GM13977 (cell line): ENCODE results near the gene BUD23.

Experiments used
- DNase-seq: peaks from one replicate; pipeline ENCODE4 v3.0.0; 2012; ENCODE audit warnings: low spot score
- in situ Hi-C: fragments of 300-500 bp; cut with MboI; formaldehyde crosslinking; loops from one replicate; pipeline ENCODE4 v1.12.0; 2022; ENCODE audit warnings: low sequenced_read_pairs, low pct_unique_long_range_greater_than_20kb, mixed read lengths, inconsistent platforms; ENCODE audit not compliant: unreplicated experiment
- TF ChIP-seq, protein P1 (sequence below): IDR thresholded peaks from 2 replicates; pipeline ENCODE4 v1.5.1; 2012; ENCODE audit warnings: mild to moderate bottlenecking, control low read depth; ENCODE audit not compliant: insufficient read depth; ENCODE audit errors: extremely low read depth, missing control alignments

Gene BUD23

DNA sequence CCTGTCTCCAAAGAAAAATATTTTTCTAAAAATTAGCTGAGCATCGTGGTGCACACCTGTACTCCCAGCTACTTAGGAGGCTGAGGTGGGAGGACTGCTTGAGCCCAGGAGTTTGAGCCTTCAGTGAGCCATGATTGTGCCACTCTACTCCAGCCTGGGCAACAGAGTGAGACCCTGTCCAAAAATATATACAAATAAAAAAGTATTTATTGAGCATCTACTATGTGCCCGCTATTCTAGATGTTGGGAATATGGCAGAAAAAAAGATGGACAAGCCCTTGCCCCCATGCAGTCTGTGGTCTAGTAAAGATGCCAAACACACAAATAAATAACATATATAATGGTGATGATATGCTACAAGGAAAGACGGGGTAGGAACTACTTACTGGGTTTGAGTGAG, 40.4 kb downstream of the BUD23 start:
- no peak for DNase-seq
- in situ Hi-C loops, result no loop called here
- TF ChIP-seq, protein P1, sequence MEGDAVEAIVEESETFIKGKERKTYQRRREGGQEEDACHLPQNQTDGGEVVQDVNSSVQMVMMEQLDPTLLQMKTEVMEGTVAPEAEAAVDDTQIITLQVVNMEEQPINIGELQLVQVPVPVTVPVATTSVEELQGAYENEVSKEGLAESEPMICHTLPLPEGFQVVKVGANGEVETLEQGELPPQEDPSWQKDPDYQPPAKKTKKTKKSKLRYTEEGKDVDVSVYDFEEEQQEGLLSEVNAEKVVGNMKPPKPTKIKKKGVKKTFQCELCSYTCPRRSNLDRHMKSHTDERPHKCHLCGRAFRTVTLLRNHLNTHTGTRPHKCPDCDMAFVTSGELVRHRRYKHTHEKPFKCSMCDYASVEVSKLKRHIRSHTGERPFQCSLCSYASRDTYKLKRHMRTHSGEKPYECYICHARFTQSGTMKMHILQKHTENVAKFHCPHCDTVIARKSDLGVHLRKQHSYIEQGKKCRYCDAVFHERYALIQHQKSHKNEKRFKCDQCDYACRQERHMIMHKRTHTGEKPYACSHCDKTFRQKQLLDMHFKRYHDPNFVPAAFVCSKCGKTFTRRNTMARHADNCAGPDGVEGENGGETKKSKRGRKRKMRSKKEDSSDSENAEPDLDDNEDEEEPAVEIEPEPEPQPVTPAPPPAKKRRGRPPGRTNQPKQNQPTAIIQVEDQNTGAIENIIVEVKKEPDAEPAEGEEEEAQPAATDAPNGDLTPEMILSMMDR, result no peak

GRCh38 chr7:73726083-73726466, 42.7 kb downstream of the BUD23 start:
- in situ Hi-C loops, result no loop called here
- TF ChIP-seq, protein P1, result peak; percentile 15

DNA sequence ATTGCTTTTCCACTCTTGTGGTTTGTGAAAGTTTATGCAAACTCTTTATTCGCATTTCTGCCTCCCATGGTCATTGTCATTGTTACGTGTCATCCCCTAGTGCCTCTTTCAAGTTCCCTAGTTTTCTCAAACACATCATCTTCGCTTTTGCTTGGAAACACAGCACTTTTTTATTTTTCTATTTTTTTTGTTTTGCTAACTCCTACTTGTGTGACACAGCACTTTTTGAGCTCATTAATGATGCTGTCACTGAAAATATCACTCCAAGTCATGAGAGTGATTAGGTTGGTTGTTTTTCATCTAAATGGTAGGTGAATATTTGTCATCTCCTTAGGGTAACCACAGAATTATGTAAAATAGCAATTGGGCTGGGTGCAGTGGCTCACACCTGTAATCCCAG, 44.6 kb downstream of the BUD23 start:
- TF ChIP-seq, protein P1, result no peak
- no peak for DNase-seq
- in situ Hi-C loops, result no loop called here

More at GRCh38 chr7:73726083-73726466, 42.7 kb downstream of the BUD23 start:
- DNase-seq, result no peak

- TF ChIP-seq, protein P1, result no peak
- DNase-seq, result no peak
- in situ Hi-C loops, result no loop called here
These were observed 45.2 kb downstream of the BUD23 start for GRCh38 chr7:73728551-73728950.

DNA sequence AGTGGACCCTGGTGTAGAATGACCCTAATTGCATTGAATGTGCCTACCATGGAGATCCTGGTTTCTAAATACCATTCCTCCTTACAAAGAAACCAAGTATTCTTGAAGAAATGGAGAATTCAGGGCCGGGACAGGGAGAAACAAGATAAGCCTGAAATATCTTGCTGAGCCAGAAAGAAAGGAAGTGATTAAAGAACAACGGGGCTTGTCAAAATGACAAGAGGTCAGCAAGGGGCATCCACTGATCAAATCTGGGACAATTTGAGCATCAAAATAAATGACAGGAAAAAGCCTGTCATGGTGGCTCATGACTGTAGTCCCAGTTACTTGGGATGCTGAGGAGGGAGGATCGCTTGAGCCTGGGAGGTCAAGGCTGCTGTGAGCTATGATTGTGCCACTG, 47.1 kb downstream of the BUD23 start:
- DNase-seq, result no peak
- TF ChIP-seq, protein P1, result no peak
- in situ Hi-C loops, result loop anchor here (10.0 kb wide), 1 partner anchor 116 kb away; no protein-coding TSS in a partner anchor

DNA sequence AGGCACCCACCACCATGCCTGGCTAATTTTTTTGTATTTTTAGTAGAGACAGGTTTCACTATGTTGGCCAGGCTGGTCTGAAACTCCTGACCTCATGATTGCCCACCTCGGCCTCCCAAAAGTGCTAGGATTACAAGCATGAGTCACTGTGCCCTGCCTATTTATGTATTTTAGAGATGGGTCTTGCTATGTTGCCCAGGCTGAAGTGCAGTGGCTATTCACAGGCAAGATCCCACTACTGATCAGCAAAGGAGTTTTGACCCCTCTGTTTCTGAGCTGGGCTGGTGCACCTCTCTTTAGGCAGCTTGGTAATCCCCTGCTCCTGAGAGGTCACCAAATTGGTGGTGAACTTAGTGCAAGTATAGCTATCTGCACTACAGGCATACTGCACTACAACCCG, 49.0 kb downstream of the BUD23 start:
- TF ChIP-seq, protein P1, result no peak
- in situ Hi-C loops, result loop anchor here (10.0 kb wide), 1 partner anchor 118 kb away; no protein-coding TSS in a partner anchor
- no peak for DNase-seq
